Stimulated activated CD4-positive, alpha-beta T cell treated with anti-CD3 and anti-CD28 coated beads, TNF-alpha, amount 100 ng/mL, for 48 hours (primary cell): ENCODE data around the gene PACSIN2.
"Not testable (repeated sequence)": the region's sequence is repeated elsewhere in the genome, so short reads cannot be mapped to it uniquely, and the experiment has no call there.

Experiments
- DNase-seq, 3 donors: peaks; one replicate each; pipeline ENCODE4 v3.0.0-alpha.2; 2020; ENCODE audit warnings: low read depth in 3 of 3

Gene PACSIN2

GRCh38 chr22:43012390-43012789 lies 2.6 kb downstream of the PACSIN2 start:
- no peak for DNase-seq

DNA sequence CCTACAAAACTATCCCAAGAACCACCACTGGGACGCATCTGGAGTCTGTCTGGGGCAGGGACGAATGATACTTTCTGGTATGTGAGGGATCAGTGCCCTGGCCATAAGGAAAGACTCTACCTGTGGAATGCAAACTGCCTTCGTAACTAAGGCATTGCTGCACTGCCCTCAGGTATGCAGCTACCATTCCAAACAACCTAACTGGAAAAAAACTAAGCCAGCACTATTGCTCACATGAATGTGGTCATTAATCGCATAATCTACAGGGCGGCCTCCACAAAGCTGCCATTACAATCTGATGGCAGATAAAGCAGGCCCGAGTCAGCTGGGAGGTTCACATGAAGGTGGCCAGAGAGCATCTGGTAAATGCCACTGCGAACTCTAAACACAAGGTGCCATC lies 3.9 kb downstream of the PACSIN2 start:
- DNase-seq = no peak

- no peak for DNase-seq
Measured at GRCh38 chr22:43009444-43009843, 5.5 kb downstream of the PACSIN2 start.

DNA sequence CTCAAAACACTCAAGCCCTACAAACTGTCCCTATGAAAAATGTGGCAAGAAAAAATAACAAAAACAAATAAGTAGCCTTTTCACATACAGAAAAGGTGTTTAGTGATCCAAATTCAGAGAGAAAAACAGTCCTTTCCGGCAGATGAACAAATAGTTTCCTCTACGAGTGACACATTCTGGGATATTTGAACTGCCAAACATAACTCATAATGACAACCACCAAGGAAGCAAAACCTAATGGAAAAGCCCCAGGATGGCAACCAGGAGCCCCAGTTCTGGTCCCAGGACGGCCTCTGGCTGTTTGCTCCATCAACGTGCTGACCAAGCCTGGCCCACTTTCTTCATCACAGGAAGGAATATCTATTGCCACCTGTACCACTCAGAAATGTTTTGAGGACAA lies 6.0 kb downstream of the PACSIN2 start:
- DNase-seq = no peak

GRCh38 chr22:43008509-43008908 lies 6.4 kb downstream of the PACSIN2 start:
- no peak for DNase-seq

DNA sequence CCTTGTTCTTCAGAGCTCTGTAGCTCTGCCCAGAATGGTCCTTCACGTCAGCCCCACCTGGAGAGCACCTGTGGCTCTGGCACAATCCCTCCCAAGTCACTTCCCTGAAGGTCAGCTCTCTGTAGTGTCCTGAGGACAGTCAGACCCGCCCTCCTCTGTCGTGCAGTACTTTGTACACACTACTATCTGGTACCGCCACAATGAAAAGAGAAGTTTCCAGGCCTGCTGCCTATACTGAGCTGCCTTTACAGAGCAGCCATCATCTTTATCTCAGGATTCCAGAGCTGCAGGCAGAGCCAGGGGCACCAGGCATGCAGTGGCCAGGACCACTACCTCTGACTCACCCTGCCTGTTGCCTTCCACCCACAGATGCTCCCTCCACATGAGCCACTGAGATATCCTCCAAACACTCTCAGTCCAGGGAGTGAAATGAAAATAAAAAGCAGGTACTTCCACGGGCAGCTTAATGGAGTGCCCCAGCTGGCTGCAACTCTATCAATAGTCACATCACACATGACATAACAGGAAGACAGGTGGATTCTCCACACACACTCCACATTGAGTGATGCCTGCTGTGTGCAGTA lies 7.3 kb downstream of the PACSIN2 start:
- no peak for DNase-seq

GRCh38 chr22:43006753-43007152 lies 8.2 kb downstream of the PACSIN2 start:
- no peak for DNase-seq

DNA sequence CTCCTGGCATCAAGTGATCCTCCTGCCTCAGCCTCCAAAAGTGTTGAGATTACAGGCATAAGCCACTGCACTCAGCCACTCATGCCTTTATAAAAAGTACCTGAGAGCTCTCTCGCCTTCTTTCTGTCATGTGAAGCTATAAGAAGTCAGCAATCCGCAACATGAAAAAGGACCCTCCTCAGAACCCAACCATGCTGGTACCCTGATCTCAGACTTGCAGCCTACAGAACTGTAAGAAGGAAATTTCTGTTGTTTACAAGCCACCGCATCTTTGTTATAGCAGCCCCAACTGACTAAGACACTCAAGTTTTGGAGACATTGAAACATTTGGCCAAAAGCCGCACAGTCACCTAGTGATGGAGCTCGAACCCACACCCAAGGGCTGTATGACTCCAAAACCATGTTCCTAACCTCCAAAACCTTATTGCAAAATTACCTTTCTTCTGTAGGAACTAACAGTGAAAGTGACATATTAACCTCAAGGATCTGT lies 8.9 kb downstream of the PACSIN2 start:
- no peak for DNase-seq

- DNase-seq = no peak
Measured at GRCh38 chr22:43005106-43005505, 9.8 kb downstream of the PACSIN2 start.

DNA sequence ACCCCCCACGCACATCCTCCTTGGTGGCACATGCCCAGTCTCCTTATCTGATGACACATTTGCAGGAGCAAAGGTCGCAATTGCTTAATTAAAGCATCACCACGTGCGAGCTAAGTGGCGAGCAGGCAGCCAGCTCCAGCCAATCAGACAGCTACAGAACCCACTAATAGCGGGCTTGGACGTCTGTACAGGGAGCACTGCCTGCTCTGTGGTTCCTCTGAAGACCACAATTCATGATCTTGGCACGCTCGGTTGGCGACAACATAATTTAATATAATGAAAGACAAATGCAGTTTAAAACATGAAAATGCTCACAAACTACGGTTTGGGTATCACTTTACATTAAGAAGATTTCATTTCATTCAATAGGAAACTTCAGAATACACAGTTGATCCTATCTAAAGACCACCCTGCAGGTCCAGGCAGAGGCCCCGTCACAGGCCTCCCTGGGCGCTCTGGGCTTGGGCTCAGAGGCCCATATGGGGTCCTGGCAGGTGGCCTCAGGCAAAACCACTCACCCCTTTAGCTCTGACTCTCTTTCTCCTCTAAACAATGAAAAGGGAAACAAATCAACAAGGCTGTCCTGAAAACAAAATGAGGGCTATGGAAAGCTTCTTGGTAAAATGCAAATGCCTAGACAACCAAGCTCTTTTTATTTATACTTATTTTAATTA lies 10.4 kb downstream of the PACSIN2 start:
- DNase-seq = no peak

GRCh38 chr22:43002202-43002586 lies 12.8 kb downstream of the PACSIN2 start:
- no peak for DNase-seq

DNA sequence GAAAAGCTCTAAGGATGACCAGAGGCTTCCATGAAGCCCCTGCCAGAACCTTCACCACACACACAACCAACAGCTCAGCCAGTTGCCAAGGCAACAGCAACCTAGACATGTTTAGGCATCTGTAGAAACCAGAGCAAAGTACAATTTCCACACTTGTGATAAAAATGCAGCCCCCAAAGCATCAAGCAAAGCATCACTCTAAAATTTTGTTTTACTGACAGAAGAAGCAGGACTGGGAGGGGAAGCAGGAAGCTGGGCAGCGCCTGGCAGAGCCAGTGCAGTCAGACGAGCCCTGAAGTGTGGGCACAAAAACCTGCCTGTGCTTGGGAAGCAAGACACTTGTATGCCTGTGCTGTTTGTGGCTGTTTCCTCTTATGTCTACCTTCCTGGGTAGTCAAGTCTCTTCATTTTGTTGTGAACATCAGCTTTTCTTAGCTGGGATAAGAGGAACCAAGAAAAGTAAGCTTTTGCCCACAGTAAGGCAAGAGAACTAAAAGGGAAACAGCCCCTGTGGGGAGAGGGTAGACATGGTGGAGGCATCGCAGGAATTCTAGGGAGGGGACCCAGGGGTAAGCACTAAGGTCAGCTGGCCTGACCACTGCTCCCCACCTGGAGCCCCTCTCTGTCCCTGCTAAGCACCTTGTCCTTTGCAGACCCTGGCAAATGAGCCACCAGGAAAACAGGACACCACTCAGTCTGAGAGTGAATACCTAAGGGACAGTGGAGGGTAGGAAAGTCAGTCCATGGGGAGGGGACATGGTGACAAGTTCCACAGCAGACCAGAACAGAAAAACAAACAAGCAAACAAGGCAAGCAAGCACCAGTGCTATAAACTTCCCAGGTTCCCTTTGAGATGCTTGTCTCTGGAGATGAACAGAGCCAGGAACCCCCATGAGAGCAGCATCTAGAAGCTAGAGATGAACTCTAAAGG lies 13.4 kb downstream of the PACSIN2 start:
- DNase-seq = no peak

- DNase-seq = peak; percentile 8 to 48 (median 45)
Measured at GRCh38 chr22:43000441-43001175, 14.3 kb downstream of the PACSIN2 start.

GRCh38 chr22:42997582-42998090 lies 17.3 kb downstream of the PACSIN2 start:
- DNase-seq = no peak

DNA sequence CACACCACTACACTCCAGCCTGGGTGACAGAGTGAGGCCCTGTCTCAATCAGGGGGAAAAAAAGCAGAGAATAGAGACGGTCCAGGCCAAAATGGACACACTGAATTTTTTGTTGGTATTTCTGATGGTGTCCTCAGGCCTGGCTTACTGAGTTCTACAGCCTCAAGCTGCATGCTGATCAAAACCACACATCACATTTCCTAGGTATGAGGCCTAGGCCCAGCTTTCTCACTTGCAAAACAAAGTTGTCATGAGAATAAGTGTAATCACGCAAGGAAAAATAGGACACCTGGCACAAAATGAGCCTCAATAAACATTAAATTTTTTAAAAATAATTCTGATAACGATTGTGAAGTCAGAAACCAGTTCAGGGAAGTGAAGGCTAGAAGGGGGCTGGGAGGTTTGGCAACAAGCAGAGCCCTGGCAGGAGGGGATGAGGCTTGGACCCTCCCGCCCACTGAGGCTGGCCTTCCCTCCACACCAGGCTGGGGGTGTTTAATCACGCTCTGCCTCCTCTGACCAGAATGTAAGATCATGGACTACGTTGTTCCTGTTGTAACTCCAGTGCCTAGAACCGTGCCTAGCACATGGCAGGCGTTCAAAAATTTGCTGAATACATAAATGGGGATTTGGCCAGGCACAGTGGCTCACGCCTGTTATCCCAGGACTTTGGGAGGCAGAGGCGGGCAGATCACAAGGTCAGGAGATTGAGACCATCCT lies 18.1 kb downstream of the PACSIN2 start:
- DNase-seq = no peak

- not testable (repeated sequence) for DNase-seq
Measured at GRCh38 chr22:42995654-42996053, 19.3 kb downstream of the PACSIN2 start.

DNA sequence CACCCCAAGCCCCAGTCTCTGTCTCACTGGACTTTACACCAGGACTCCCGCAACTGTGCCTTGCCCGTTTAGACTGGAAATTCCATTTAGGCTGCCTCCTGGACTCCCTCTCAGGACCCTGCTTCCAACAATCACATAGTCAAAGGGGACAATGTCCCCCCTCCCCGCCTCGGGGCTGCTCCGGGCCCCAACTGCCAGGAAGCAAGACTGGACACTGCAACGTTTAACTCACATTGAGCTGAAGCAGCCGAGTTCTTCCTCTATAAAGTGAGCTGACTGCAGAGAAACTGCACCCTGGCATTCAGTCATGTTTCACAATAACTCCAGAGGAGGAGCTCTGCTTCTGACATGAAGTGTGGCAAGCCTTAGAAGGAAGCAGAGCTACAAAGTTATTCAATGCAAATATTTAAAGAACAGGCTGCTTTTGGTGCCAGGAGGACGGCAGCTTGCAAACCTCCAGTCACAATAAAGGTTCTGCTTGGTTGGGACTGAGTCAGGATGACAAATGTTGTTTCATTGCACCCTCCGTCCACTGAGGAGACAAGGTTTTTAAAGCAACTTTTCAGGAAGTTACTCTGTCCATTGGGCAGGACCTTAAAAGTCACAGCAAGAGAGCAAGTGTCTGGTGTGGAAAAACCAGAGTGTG lies 19.9 kb downstream of the PACSIN2 start:
- no peak for DNase-seq

- DNase-seq = no peak
Measured at GRCh38 chr22:42994276-42994916, 20.6 kb downstream of the PACSIN2 start.

DNA sequence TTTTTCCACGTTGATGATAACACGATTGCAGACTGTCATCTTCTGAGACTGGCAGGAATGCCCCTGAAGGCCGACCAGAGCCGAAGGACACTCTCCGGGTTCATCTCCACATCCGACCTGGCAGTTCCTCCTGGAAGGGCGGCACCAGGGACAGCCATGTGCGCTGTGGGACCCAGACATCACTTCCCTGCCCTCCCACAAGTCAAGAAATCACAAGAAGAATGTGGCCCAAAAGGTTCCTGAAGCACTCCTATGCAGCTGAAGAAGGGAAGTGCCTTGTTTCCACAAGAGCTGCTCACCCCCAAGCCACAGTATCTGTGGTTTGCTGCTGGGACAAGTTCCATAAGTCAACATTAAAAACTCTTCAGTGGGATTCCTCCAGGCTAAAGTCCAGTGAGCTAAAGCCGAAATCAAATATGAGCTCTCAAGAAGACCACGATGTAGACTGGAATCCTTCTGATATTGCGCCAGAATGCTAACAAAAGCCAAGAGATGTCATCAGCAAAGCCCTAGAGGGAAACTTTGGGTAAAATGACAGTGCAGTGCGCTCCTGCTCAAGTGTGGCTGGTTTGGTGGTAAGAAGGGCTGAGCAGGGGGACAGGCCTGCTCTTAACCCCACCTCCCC lies 21.2 kb downstream of the PACSIN2 start:
- DNase-seq = no peak
